HEK293 (cell line): ENCODE data around the gene PCBP3.

ENCODE experiments used
- SETDB1 ChIP-seq: IDR thresholded peaks from one replicate; pipeline ENCODE4 v1.6.1; 2017; ENCODE audit warnings: mild to moderate bottlenecking, low read length, moderate library complexity, mixed read lengths; ENCODE audit not compliant: insufficient read length
- WT1 ChIP-seq: fragments of 450-650 bp; formaldehyde crosslinking; IDR thresholded peaks from 2 replicates; pipeline ENCODE4 v1.5.1; 2016; ENCODE audit warnings: missing biosample characterization, missing genetic modification characterization
- ZBTB8A ChIP-seq: fragments of 450-650 bp; formaldehyde crosslinking; IDR thresholded peaks from 2 replicates; pipeline ENCODE4 v1.5.1; 2016; ENCODE audit warnings: missing biosample characterization, missing genetic modification characterization
- ZNF155 ChIP-seq: fragments of 450-650 bp; formaldehyde crosslinking; IDR thresholded peaks from 2 replicates; pipeline ENCODE4 v1.5.1; 2016; ENCODE audit warnings: missing biosample characterization, missing genetic modification characterization
- ZNF624 ChIP-seq: fragments of 450-650 bp; formaldehyde crosslinking; IDR thresholded peaks from 2 replicates; pipeline ENCODE4 v1.5.1; 2017; ENCODE audit warnings: missing biosample characterization, missing genetic modification characterization
- ZNF747 ChIP-seq: fragments of 450-650 bp; formaldehyde crosslinking; IDR thresholded peaks from 2 replicates; pipeline ENCODE4 v1.5.1; 2016; ENCODE audit warnings: missing biosample characterization, missing genetic modification characterization
- TF ChIP-seq, protein P1 (sequence below): fragments of 450-650 bp; formaldehyde crosslinking; IDR thresholded peaks from 2 replicates; pipeline ENCODE4 v1.5.1; 2016; ENCODE audit warnings: missing biosample characterization, missing genetic modification characterization
- TF ChIP-seq, protein P2 (sequence below): fragments of 450-650 bp; formaldehyde crosslinking; IDR thresholded peaks from 2 replicates; pipeline ENCODE4 v1.5.1; 2016; ENCODE audit warnings: missing biosample characterization, missing genetic modification characterization

DNA sequence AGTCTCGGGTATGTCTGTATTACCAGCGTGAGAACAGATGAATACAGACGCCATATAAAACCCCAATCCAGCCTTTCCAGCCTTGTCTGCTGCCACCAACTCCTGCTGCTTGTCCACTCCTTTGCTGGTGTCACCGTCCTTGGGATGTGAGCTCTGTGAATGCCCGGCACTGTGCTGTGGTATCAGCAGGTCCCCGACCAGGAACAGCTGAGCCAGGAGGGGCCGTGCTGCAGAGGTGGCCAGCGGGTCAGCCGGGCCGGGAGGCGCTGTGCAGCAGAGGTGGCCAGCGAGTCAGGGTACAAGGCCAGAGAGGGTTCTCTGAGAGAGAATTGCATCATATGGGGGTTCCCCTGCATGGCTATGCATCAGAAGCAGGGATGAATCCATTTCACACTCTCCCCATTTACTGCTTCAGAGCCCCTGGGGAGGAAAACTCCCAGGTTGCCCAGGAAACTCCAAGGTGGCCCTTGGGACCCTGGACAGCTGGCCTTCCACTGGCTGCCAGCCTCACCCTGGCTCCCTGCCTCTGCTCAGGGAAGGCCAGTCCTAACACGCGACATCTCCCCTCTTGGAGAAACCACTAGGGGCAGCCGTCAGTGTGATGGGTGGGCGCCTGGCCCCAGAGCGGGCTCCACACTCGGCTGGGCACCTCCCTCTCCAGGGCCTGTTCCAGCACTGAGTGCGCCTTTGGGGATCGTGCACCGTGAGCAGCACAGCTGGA, 215.7 kb downstream of the PCBP3 start:
- TF ChIP-seq ZBTB8A (tag by site-specific recombination): no peak
- no peak for TF ChIP-seq ZNF747 (tag by site-specific recombination)
- TF ChIP-seq WT1 (tag by site-specific recombination): no peak
- no peak for TF ChIP-seq ZNF155 (tag by site-specific recombination)
- no peak for TF ChIP-seq SETDB1
- TF ChIP-seq ZNF624 (tag by site-specific recombination): no peak
- TF ChIP-seq, protein P1, sequence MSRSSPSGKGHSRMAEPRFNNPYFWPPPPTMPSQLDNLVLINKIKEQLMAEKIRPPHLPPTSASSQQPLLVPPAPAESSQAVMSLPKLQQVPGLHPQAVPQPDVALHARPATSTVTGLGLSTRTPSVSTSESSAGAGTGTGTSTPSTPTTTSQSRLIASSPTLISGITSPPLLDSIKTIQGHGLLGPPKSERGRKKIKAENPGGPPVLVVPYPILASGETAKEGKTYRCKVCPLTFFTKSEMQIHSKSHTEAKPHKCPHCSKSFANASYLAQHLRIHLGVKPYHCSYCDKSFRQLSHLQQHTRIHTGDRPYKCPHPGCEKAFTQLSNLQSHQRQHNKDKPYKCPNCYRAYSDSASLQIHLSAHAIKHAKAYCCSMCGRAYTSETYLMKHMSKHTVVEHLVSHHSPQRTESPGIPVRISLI: no peak
- TF ChIP-seq, protein P2, sequence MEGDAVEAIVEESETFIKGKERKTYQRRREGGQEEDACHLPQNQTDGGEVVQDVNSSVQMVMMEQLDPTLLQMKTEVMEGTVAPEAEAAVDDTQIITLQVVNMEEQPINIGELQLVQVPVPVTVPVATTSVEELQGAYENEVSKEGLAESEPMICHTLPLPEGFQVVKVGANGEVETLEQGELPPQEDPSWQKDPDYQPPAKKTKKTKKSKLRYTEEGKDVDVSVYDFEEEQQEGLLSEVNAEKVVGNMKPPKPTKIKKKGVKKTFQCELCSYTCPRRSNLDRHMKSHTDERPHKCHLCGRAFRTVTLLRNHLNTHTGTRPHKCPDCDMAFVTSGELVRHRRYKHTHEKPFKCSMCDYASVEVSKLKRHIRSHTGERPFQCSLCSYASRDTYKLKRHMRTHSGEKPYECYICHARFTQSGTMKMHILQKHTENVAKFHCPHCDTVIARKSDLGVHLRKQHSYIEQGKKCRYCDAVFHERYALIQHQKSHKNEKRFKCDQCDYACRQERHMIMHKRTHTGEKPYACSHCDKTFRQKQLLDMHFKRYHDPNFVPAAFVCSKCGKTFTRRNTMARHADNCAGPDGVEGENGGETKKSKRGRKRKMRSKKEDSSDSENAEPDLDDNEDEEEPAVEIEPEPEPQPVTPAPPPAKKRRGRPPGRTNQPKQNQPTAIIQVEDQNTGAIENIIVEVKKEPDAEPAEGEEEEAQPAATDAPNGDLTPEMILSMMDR (tag by site-specific recombination): no peak
